ENCODE measurements around the gene CLIP4. TPM values are rescaled to one million over a fixed set of nuclear protein-coding genes. Genes with fewer than 3 reads are reported as not detected.

CLIP4 gene
- total and polyA plus RNA-seq, 4 donors = 15.1 to 30.1 (median 23.1) TPM

DNA sequence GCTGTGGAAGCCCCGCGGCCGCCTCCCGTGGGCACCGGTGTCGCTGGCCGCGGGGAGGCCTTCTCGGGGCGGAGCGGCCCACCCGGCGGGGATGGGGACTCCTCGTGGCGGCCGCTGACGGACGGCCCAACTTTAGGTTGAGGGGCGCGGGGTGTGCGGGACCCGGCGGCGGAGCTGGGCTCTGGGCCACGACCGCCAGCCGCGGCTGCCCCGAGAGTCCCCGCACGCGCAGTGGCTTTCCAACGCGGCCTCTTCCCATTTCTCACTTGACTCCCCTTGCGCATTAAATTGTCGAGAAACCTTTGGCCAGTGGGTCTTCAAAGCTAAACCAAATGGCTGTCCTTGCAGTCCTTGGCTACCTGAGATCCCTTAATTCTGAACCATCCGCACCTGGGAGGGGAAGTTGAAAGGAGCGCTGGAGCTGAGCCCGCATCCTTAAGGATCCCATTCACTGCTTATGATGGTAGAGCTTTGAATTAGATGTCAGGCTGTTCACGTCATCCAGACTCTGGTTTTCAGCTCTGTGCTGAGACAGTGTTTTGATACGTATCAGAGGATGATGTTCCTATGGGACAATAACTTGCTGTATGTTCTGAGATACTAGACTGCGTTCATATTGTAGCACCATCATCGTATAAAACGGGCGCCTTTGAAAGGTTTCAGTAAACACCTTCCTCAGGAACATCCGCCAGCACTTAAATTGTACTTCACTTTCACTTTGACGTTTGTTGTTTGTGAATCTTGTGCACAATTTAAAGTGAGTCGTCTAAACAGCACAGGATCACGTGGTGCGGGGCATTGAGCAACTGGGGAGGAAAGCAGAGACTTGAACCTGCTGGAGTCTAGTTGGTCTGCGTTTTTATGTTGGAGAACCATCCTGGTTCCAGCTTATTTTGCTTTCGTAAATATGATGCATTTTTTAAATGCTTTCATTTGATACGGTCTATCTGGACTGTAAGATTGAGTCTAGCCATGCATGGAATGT is 874 bp downstream of the CLIP4 start:
- H3K9me3 ChIP-seq (ENCODE audit: control insufficient read depth in 4 of 4, insufficient read depth in 3 of 4, low read length in 3 of 4) = no peaks in the 10 kb centered on the region
- no peak for TF ChIP-seq CTCF (IDR thresholded peaks at IDR 0.05; ENCODE audit: control extremely low read depth, extremely low read depth)
- H3K4me1 ChIP-seq (ENCODE audit: control insufficient read depth in 5 of 5, insufficient read depth in 5 of 5, low read length in 5 of 5) = peaks cover 0 to 13% (median 7%) of the 10 kb centered on the region in 5 donors
- 4 to 5% methylated on average over 49 to 53 of the region's 53 CpGs for WGBS, 2 donors
- peak; percentile 25 to 44 (median 43) for DNase-seq
- H3K27me3 ChIP-seq (ENCODE audit: control insufficient read depth in 3 of 3, insufficient read depth in 3 of 3, low read length in 2 of 3) = peaks cover 0 to 12% (median 0%) of the 10 kb centered on the region in 3 donors
- ATAC-seq (ENCODE audit: insufficient read depth, low FRiP score) = peak; percentile 23
- H3K27ac ChIP-seq (ENCODE audit: low read depth in 1 of 2, low read length in 1 of 2) = peak overlapping the region; percentile 93 to 96
- H3K36me3 ChIP-seq (ENCODE audit: control insufficient read depth in 4 of 4, insufficient read depth in 4 of 4, low read length in 4 of 4) = no peaks in the 10 kb centered on the region
- peak overlapping the region; percentile 64 to 82 for H3K9ac ChIP-seq (ENCODE audit: insufficient read depth in 1 of 2, low read length in 2 of 2)
- H3K4me3 ChIP-seq = peak overlapping the region; percentile 40

DNA sequence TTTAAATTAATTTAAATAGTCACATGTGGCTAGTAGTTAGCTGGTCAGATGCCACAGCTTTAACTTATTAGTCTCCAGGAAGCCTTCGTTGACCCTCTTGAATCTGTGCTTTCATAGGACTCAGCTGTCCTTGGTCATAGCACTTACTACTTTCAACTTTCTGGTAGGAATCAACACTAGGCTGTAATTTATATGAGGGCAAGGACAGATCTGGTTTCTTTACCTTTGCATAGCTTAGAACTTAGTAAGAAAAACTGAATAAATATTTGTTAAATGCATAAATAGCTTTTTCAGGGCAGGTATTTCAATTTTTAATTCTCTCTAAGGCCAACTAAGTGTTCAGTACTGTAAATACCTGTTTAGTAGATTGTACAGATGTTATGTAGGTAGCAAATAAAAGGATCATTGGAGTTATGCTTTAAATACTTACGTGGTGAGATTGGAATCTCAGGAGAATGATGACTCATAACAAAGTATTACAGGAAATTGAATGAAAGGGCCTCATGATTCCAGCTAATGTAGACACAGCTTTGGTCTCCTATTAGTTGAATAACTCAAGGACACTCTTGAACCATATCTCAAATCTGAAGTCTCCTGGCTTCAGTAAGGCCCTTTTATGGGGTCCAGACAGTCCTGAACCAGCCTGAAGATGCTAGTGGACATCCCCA is 2.6 kb downstream of the CLIP4 start:
- peak overlapping the region in 1 of 2 donors; percentile 69 for H3K27ac ChIP-seq (ENCODE audit: low read depth in 1 of 2, low read length in 1 of 2)
- no peak for TF ChIP-seq CTCF (IDR thresholded peaks at IDR 0.05; ENCODE audit: control extremely low read depth, extremely low read depth)
- WGBS, 2 donors = 63 to 73% methylated on average over 2 of the region's 2 CpGs
- H3K4me3 ChIP-seq = no peak overlapping the region
- H3K9ac ChIP-seq (ENCODE audit: insufficient read depth in 1 of 2, low read length in 2 of 2) = no peak overlapping the region
- H3K27me3 ChIP-seq (ENCODE audit: control insufficient read depth in 3 of 3, insufficient read depth in 3 of 3, low read length in 2 of 3) = peaks cover 0 to 12% (median 0%) of the 10 kb centered on the region in 3 donors
- no peaks in the 10 kb centered on the region for H3K36me3 ChIP-seq (ENCODE audit: control insufficient read depth in 4 of 4, insufficient read depth in 4 of 4, low read length in 4 of 4)
- H3K4me1 ChIP-seq (ENCODE audit: control insufficient read depth in 5 of 5, insufficient read depth in 5 of 5, low read length in 5 of 5) = peaks cover 0 to 13% (median 7%) of the 10 kb centered on the region in 5 donors
- ATAC-seq (ENCODE audit: insufficient read depth, low FRiP score) = no peak
- peak in 2 of 3 donors; percentile 41 to 60 for DNase-seq
- no peaks in the 10 kb centered on the region for H3K9me3 ChIP-seq (ENCODE audit: control insufficient read depth in 4 of 4, insufficient read depth in 3 of 4, low read length in 3 of 4)

DNA sequence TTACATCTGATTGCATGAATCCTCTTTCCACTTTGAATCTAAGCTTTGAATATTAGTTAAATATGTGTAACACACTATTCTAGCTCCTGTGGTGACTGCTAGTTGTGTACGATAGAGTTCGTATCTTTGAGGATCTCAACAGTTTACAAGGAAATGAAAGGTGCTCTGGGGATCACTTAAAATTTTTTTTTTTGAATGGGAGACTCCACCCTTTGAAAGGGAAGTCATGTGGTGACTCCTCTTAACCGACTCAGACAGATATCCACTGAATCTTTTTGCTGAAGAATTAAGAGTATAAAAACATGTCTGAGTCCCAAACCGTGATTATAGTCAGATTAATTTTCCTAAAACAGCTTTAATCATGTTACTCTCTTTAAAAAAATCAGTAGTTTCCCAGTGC is 4.0 kb downstream of the CLIP4 start:
- Histone ChIP-seq H3K9me3 (ENCODE audit: control insufficient read depth in 4 of 4, insufficient read depth in 3 of 4, low read length in 3 of 4) (no peaks in the 10 kb centered on the region), H3K36me3 (ENCODE audit: control insufficient read depth in 4 of 4, insufficient read depth in 4 of 4, low read length in 4 of 4) (peaks cover 0 to 4% (median 0%) of the 10 kb centered on the region in 4 donors), H3K9ac (ENCODE audit: insufficient read depth in 1 of 2, low read length in 2 of 2) (no peak overlapping the region), H3K4me3 (no peak overlapping the region), H3K27me3 (ENCODE audit: control insufficient read depth in 3 of 3, insufficient read depth in 3 of 3, low read length in 2 of 3) (peaks cover 0 to 8% (median 0%) of the 10 kb centered on the region in 3 donors), H3K27ac (ENCODE audit: low read depth in 1 of 2, low read length in 1 of 2) (no peak overlapping the region), H3K4me1 (ENCODE audit: control insufficient read depth in 5 of 5, insufficient read depth in 5 of 5, low read length in 5 of 5) (peaks cover 0 to 16% (median 7%) of the 10 kb centered on the region in 5 donors)
- no peak for DNase-seq
- no peak for TF ChIP-seq CTCF (IDR thresholded peaks at IDR 0.05; ENCODE audit: control extremely low read depth, extremely low read depth)
- no peak for ATAC-seq (ENCODE audit: insufficient read depth, low FRiP score)
- WGBS, 2 donors = 46 to 56% methylated on average over 4 of the region's 4 CpGs
